Prostate gland (tissue), 2 donors: ENCODE data around the gene TM9SF2. TPM values are rescaled to one million over a fixed set of nuclear protein-coding genes. Genes with fewer than 3 reads are reported as not detected.
A peak's percentile ranks its signal among the peaks of the same experiment; 100 is the strongest.
"Not testable (repeated sequence)": the region's sequence is repeated elsewhere in the genome, so short reads cannot be mapped to it uniquely, and the experiment has no call there.

ENCODE experiments used
- DNase-seq: peaks from one replicate; pipeline ENCODE4 v3.0.0-alpha.2; 2019; ENCODE audit warnings: low spot score
- H3K27ac ChIP-seq, 2 donors: fragments of 200-600 bp; sonication (generic); 2 replicates each; pipeline ENCODE4 v1.5.1; 2017 to 2019
- H3K27me3 ChIP-seq: fragments of 200-600 bp; sonication (generic); replicated peaks from 2 replicates; pipeline ENCODE4 v1.5.1; 2019; ENCODE audit not compliant: insufficient read depth
- H3K36me3 ChIP-seq, 2 donors: fragments of 200-600 bp; sonication (generic); 1 replicate in 1 of 2; 2 replicates in 1 of 2; pipeline versions ENCODE4 v1.5.1 to v1.8.1; 2017 to 2019
- H3K4me1 ChIP-seq: fragments of 200-600 bp; sonication (generic); replicated peaks from 2 replicates; pipeline ENCODE4 v1.5.1; 2019
- H3K4me3 ChIP-seq, 2 donors: fragments of 200-600 bp; sonication (generic); 2 replicates each; pipeline ENCODE4 v1.5.1; 2017 to 2019
- H3K9me3 ChIP-seq: fragments of 200-600 bp; sonication (generic); 2 replicates; pipeline ENCODE4 v1.5.1; 2017
- POLR2A ChIP-seq: fragments of 450-650 bp; IDR thresholded peaks from one replicate; pipeline ENCODE4 v1.6.1; 2016; ENCODE audit warnings: antibody characterized with exemption, mild to moderate bottlenecking
- POLR2AphosphoS5 ChIP-seq: sonication (generic); formaldehyde crosslinking; IDR thresholded peaks from one replicate; pipeline ENCODE4 v1.6.1; 2017; ENCODE audit warnings: antibody characterized with exemption
- WGBS: methylation state at CpG from one replicate; pipeline ENCODE4 v1.1.5; 2018; 5-methylcytosine and 5-hydroxymethylcytosine counted together
- intact Hi-C: fragments of 100-400 bp; cut with DNase I; formaldehyde crosslinking; loops from one replicate; pipeline ENCODE4 v1.14.2; 2022
- total RNA-seq, 2 donors: library from RNA; depleted of rRNA; stranded (reverse); fragments of >200 nt; gene quantifications; one replicate each; pipeline ENCODE4 v1.1.0, GENCODE V29; 2016
- TF ChIP-seq, protein P1 (sequence below), 4 experiments: fragments of 200-600 bp in 2 of 4; fragments of 450-650 bp in 2 of 4; sonication (generic) in 2 of 4; IDR thresholded peaks; 1 replicate in 3 of 4; 2 replicates in 1 of 4; pipeline ENCODE4 v1.5.1; 2016 to 2019; ENCODE audit warnings: antibody characterized with exemption in 4 of 4, mild to moderate bottlenecking in 2 of 4, moderate library complexity in 2 of 4

TM9SF2 gene
- total RNA-seq, 2 donors from 2014 or later, result 136 to 175 TPM

DNA sequence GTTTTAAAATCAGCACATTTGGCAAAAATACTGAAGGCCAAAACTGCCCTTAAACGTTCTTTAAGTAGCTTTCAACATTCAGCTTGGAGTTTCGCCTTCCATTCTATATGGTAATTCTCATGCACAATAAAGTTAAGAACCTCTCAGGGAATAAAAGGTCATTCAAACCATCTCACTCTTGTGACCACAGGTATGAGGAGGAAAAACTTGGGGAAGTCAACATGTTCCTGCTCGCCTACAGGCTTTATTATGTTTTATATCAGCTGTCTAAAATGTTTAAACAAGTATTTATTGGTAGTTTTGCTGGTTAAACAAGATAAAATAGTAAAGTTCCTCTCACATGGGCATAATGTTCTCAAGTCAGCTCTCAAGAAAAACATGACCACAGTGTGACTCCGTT is 19.9 kb upstream of the TM9SF2 start:
- Histone ChIP-seq H3K36me3 (no peaks in the 10 kb centered on the region), H3K9me3 (no peaks in the 10 kb centered on the region), H3K4me1 (peaks cover 12% of the 10 kb centered on the region), H3K27me3 (no peaks in the 10 kb centered on the region), H3K27ac (peak overlapping the region; percentile 54 to 64), H3K4me3 (no peak overlapping the region)
- TF ChIP-seq POLR2AphosphoS5, result peak; percentile 95
- TF ChIP-seq POLR2A, result no peak
- intact Hi-C loops, result no loop called here
- peak; percentile 72 for DNase-seq
- WGBS, result 28% methylated on average over 4 of the region's 4 CpGs

- no peaks in the 10 kb centered on the region for H3K9me3 ChIP-seq
- intact Hi-C loops, result no loop called here
- 61% methylated on average over 4 of the region's 4 CpGs for WGBS
- no peak for DNase-seq
- no peak for TF ChIP-seq POLR2AphosphoS5
- TF ChIP-seq, protein P1, sequence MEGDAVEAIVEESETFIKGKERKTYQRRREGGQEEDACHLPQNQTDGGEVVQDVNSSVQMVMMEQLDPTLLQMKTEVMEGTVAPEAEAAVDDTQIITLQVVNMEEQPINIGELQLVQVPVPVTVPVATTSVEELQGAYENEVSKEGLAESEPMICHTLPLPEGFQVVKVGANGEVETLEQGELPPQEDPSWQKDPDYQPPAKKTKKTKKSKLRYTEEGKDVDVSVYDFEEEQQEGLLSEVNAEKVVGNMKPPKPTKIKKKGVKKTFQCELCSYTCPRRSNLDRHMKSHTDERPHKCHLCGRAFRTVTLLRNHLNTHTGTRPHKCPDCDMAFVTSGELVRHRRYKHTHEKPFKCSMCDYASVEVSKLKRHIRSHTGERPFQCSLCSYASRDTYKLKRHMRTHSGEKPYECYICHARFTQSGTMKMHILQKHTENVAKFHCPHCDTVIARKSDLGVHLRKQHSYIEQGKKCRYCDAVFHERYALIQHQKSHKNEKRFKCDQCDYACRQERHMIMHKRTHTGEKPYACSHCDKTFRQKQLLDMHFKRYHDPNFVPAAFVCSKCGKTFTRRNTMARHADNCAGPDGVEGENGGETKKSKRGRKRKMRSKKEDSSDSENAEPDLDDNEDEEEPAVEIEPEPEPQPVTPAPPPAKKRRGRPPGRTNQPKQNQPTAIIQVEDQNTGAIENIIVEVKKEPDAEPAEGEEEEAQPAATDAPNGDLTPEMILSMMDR (IDR thresholded peaks at IDR 0.05), result no peak
- no peak for TF ChIP-seq POLR2A
- H3K27me3 ChIP-seq, result no peaks in the 10 kb centered on the region
- no peak overlapping the region for H3K4me3 ChIP-seq
- no peaks in the 10 kb centered on the region for H3K36me3 ChIP-seq
- peaks cover 12% of the 10 kb centered on the region for H3K4me1 ChIP-seq
- no peak overlapping the region for H3K27ac ChIP-seq
Observed at GRCh38 chr13:99484473-99484872, 16.8 kb upstream of the TM9SF2 start.

DNA sequence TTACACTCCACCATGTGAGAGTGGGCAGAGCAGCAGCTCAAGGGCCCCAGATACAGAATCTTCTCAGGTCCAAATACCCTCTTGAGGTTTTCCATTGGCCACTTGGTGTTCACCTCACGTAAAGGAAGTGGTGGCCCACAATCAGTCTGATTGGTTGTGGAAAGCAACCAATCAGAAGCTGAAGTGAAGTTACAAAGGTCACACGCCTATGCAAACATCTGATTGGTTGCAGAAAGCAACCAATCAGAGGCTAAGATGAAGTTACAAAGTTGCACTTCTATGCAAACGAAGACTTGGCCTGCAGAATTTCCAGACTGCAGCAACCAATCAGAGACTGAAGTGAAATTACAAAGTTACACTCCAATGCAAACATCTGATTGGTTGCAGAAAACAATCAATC is 14.3 kb upstream of the TM9SF2 start:
- WGBS, result 93% methylated on average over 3 of the region's 3 CpGs
- TF ChIP-seq POLR2A, result no peak
- TF ChIP-seq POLR2AphosphoS5, result no peak
- TF ChIP-seq, protein P1 (IDR thresholded peaks at IDR 0.05), result no peak
- H3K9me3 ChIP-seq, result no peaks in the 10 kb centered on the region
- no peak for DNase-seq
- no peak overlapping the region for H3K27ac ChIP-seq
- no peaks in the 10 kb centered on the region for H3K27me3 ChIP-seq
- no peak overlapping the region for H3K4me3 ChIP-seq
- H3K4me1 ChIP-seq, result peaks cover 3% of the 10 kb centered on the region
- no peaks in the 10 kb centered on the region for H3K36me3 ChIP-seq
- intact Hi-C loops, result no loop called here

- Histone ChIP-seq H3K27ac (no peak overlapping the region), H3K9me3 (no peaks in the 10 kb centered on the region), H3K36me3 (no peaks in the 10 kb centered on the region), H3K4me3 (no peak overlapping the region), H3K27me3 (no peaks in the 10 kb centered on the region), H3K4me1 (no peaks in the 10 kb centered on the region)
- DNase-seq, result no peak
- intact Hi-C loops, result no loop called here
- TF ChIP-seq, protein P1 (IDR thresholded peaks at IDR 0.05), result no peak
- TF ChIP-seq POLR2AphosphoS5 (no peak), POLR2A (no peak)
- WGBS, result 85% methylated on average over 3 of the region's 3 CpGs
Observed at GRCh38 chr13:99489028-99489427, 12.2 kb upstream of the TM9SF2 start.

GRCh38 chr13:99491750-99492149 is 9.5 kb upstream of the TM9SF2 start:
- H3K27me3 ChIP-seq, H3K9me3 ChIP-seq, DNase-seq, H3K4me3 ChIP-seq, intact Hi-C loops, H3K4me1 ChIP-seq, H3K27ac ChIP-seq, H3K36me3 ChIP-seq: not testable (repeated sequence)
- 94% methylated on average over 3 of the region's 3 CpGs for WGBS

DNA sequence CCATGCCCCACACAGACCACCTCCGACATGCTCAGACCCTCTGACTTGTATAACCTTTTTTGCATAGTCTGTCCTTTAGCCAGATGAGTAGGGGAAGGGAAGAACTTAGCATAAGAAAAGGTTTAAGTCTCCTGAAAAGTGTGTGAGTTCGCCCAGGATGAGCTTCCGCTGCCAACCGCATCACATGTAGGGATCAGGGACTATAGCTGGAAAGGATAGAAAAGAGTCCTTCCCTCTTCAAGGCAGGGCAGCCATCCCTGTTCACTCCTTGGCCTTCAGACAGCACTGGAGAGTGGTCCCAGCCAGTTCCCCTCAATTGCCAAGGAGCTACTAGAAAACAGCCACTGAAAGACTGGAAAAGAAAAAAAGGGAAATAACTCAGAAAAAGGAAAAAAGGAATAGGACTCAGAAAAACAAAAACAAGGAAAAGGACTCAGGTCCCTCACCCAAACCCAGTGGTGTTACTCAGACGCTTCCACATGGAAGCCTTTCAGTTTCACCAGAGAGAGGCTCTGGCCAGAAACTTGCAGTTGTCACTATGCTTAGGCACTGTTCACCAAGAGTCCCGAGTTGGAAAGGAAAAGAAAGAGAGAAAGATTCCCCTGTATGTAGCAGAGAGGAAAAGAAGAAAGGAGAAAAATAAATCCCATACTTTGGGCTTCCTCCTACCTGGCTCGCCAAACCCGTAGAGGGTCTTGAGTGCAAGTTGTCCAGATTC is 5.6 kb upstream of the TM9SF2 start:
- H3K4me3 ChIP-seq, result peak overlapping the region in 1 of 2 donors; percentile 1
- H3K27me3 ChIP-seq, result no peaks in the 10 kb centered on the region
- 87% methylated on average over 8 of the region's 8 CpGs for WGBS
- H3K36me3 ChIP-seq, result no peaks in the 10 kb centered on the region
- H3K9me3 ChIP-seq, result no peaks in the 10 kb centered on the region
- H3K27ac ChIP-seq, result no peak overlapping the region
- no peak for TF ChIP-seq POLR2A
- TF ChIP-seq, protein P1 (IDR thresholded peaks at IDR 0.05), result no peak
- no peak for TF ChIP-seq POLR2AphosphoS5
- DNase-seq, result no peak
- no peaks in the 10 kb centered on the region for H3K4me1 ChIP-seq
- intact Hi-C loops, result no loop called here
